ENCODE measurements around the gene AJAP1.

Gene AJAP1

GRCh38 chr1:4837031-4837600 is 182.7 kb downstream of the AJAP1 start (continued):
- no peak for TF ChIP-seq TSHZ2 (CRISPR knock-in tag; IDR thresholded peaks at IDR 0.05)
- no peak for TF ChIP-seq SNAI2 (CRISPR knock-in tag; IDR thresholded peaks at IDR 0.05)
- TF ChIP-seq ZFP30 (CRISPR knock-in tag; IDR thresholded peaks at IDR 0.05): no peak
- no peak for TF ChIP-seq CREB5 (CRISPR knock-in tag; IDR thresholded peaks at IDR 0.05; ENCODE audit: low read depth)
- TF ChIP-seq BACH2 (CRISPR knock-in tag; IDR thresholded peaks at IDR 0.05; ENCODE audit: borderline replicate concordance): no peak

- TF ChIP-seq CREB5 (CRISPR knock-in tag; IDR thresholded peaks at IDR 0.05; ENCODE audit: low read depth): no peak
- no peak for TF ChIP-seq TOX (CRISPR knock-in tag; IDR thresholded peaks at IDR 0.05; ENCODE audit: borderline replicate concordance)
- TF ChIP-seq CSRNP3 (CRISPR knock-in tag; IDR thresholded peaks at IDR 0.05): no peak
- TF ChIP-seq ZNF8 (CRISPR knock-in tag; IDR thresholded peaks at IDR 0.05): no peak
- no peak for TF ChIP-seq PPARA (CRISPR knock-in tag; IDR thresholded peaks at IDR 0.05; ENCODE audit: borderline replicate concordance)
- no peak for TF ChIP-seq POU6F1 (CRISPR knock-in tag; IDR thresholded peaks at IDR 0.05; ENCODE audit: borderline replicate concordance, low read depth)
- no peak for TF ChIP-seq ISL1 (CRISPR knock-in tag; IDR thresholded peaks at IDR 0.05)
- no peak for TF ChIP-seq ZNF565 (CRISPR knock-in tag; conservative IDR thresholded peaks at IDR 0.05; ENCODE audit: low read depth)
- no peak for TF ChIP-seq BACH2 (CRISPR knock-in tag; IDR thresholded peaks at IDR 0.05; ENCODE audit: borderline replicate concordance)
- no peak for TF ChIP-seq SNAI2 (CRISPR knock-in tag; IDR thresholded peaks at IDR 0.05)
- TF ChIP-seq ZFP3 (CRISPR knock-in tag; IDR thresholded peaks at IDR 0.05): no peak
- no peak for TF ChIP-seq ZC3H10 (CRISPR knock-in tag; IDR thresholded peaks at IDR 0.05)
- no peak for TF ChIP-seq CSDC2 (CRISPR knock-in tag; IDR thresholded peaks at IDR 0.05)
- TF ChIP-seq PATZ1 (CRISPR knock-in tag; IDR thresholded peaks at IDR 0.05; ENCODE audit: borderline replicate concordance): no peak
- no peak for TF ChIP-seq GLIS3 (CRISPR knock-in tag; IDR thresholded peaks at IDR 0.05)
- no peak for TF ChIP-seq ARNTL (CRISPR knock-in tag; IDR thresholded peaks at IDR 0.05; ENCODE audit: borderline replicate concordance, low read depth)
- no peak for TF ChIP-seq TCF4 (CRISPR knock-in tag; IDR thresholded peaks at IDR 0.05; ENCODE audit: borderline replicate concordance)
- no peak for TF ChIP-seq TSHZ2 (CRISPR knock-in tag; IDR thresholded peaks at IDR 0.05)
- ATAC-seq: no peak
These were observed 183.3 kb downstream of the AJAP1 start for GRCh38 chr1:4837752-4838151.
